Effector memory CD8-positive, alpha-beta T cell (primary cell): ENCODE measurements around the gene ZNF799.
"Not testable (repeated sequence)": the region's sequence is repeated elsewhere in the genome, so short reads cannot be mapped to it uniquely, and the experiment has no call there.

Experiments
- ATAC-seq: fragments of 150-1000 bp; cut with Tn5 transposase; replicated peaks from 2 replicates; pipeline ENCODE4 v1.10.0; 2021; ENCODE audit warnings: mild to moderate bottlenecking, moderate library complexity
- DNase-seq, 3 experiments: peaks; one replicate each; pipeline ENCODE4 v3.0.0; 2021
- H3K27ac Mint-ChIP-seq, 2 donors: one replicate each; pipeline ENCODE4 v1.8.0; 2022; ENCODE audit warnings: mild to moderate bottlenecking in 2 of 2, mixed read lengths in 2 of 2, moderate library complexity in 2 of 2
- H3K27me3 Mint-ChIP-seq, 2 donors: one replicate each; pipeline ENCODE4 v1.8.0; 2022; ENCODE audit warnings: mixed read lengths in 2 of 2
- H3K36me3 Mint-ChIP-seq: one replicate; pipeline ENCODE4 v1.8.0; 2022; ENCODE audit warnings: mild to moderate bottlenecking, moderate library complexity, mixed read lengths; ENCODE audit not compliant: insufficient read depth
- H3K4me1 Mint-ChIP-seq, 2 donors: one replicate each; pipeline ENCODE4 v1.8.0; 2022; ENCODE audit warnings: low read depth in 2 of 2, mixed read lengths in 2 of 2
- H3K4me3 Mint-ChIP-seq, 2 donors: one replicate each; pipeline ENCODE4 v1.8.0; 2022; ENCODE audit warnings: mild to moderate bottlenecking in 2 of 2, mixed read lengths in 2 of 2, moderate library complexity in 2 of 2
- H3K9me3 Mint-ChIP-seq, 2 donors: one replicate each; pipeline ENCODE4 v1.8.0; 2022; ENCODE audit warnings: mixed read lengths in 2 of 2

ZNF799 gene

GRCh38 chr19:12386365-12386764 is 14.7 kb downstream of the ZNF799 start:
- not testable (repeated sequence) for ATAC-seq, DNase-seq, H3K36me3 Mint-ChIP-seq, H3K4me3 Mint-ChIP-seq, H3K9me3 Mint-ChIP-seq, H3K4me1 Mint-ChIP-seq, H3K27me3 Mint-ChIP-seq, H3K27ac Mint-ChIP-seq

GRCh38 chr19:12380444-12380737 is 20.7 kb downstream of the ZNF799 start:
- Mint-ChIP-seq H3K9me3 (peaks cover 14 to 19% of the 10 kb centered on the region in 2 donors), H3K4me3 (no peak overlapping the region), H3K27ac (no peak overlapping the region), H3K27me3 (no peaks in the 10 kb centered on the region), H3K36me3 (no peaks in the 10 kb centered on the region), H3K4me1 (no peaks in the 10 kb centered on the region)
- no peak for ATAC-seq
- DNase-seq: no peak

- Mint-ChIP-seq H3K4me1 (no peaks in the 10 kb centered on the region), H3K36me3 (no peaks in the 10 kb centered on the region), H3K9me3 (peaks cover 14 to 19% of the 10 kb centered on the region in 2 donors), H3K4me3 (no peak overlapping the region), H3K27me3 (no peaks in the 10 kb centered on the region), H3K27ac (no peak overlapping the region)
- DNase-seq (no peak), ATAC-seq (no peak)
Measured at GRCh38 chr19:12379732-12380443, 21.2 kb downstream of the ZNF799 start.

- no peak for ATAC-seq
- H3K36me3 Mint-ChIP-seq: no peaks in the 10 kb centered on the region
- peaks cover 9 to 19% of the 10 kb centered on the region in 2 donors for H3K9me3 Mint-ChIP-seq
- H3K4me3 Mint-ChIP-seq: no peak overlapping the region
- DNase-seq: no peak
- H3K27me3 Mint-ChIP-seq: no peaks in the 10 kb centered on the region
- H3K27ac Mint-ChIP-seq: no peak overlapping the region
- no peaks in the 10 kb centered on the region for H3K4me1 Mint-ChIP-seq
Measured at GRCh38 chr19:12374026-12374425, 27.0 kb downstream of the ZNF799 start.

- peaks cover 4 to 22% of the 10 kb centered on the region in 2 donors for H3K27me3 Mint-ChIP-seq
- H3K27ac Mint-ChIP-seq: peak within 1 kb of the TSS; percentile 86 to 89
- peak within 1 kb of the TSS; percentile 92 to 95 for H3K4me3 Mint-ChIP-seq
- no peaks in the 10 kb centered on the region for H3K9me3 Mint-ChIP-seq
- ATAC-seq: peak; percentile 97
- H3K4me1 Mint-ChIP-seq: peaks cover 14 to 15% of the 10 kb centered on the region in 2 donors
- peak; percentile 54 to 60 (median 55) for DNase-seq
- no peaks in the 10 kb centered on the region for H3K36me3 Mint-ChIP-seq
Measured at GRCh38 chr19:12365236-12366162, 35.6 kb downstream of the ZNF799 start, which contains the start of gene ZNF442. ZNF442 (minus strand) TSS chr19:12365683; CDS start chr19:12363631, 2,052 bp downstream.

GRCh38 chr19:12364391-12365235 is 36.5 kb downstream of the ZNF799 start:
- H3K4me3 Mint-ChIP-seq: peak overlapping the region; percentile 92 to 95
- H3K4me1 Mint-ChIP-seq: peaks cover 14 to 15% of the 10 kb centered on the region in 2 donors
- no peaks in the 10 kb centered on the region for H3K36me3 Mint-ChIP-seq
- peaks cover 4 to 22% of the 10 kb centered on the region in 2 donors for H3K27me3 Mint-ChIP-seq
- no peaks in the 10 kb centered on the region for H3K9me3 Mint-ChIP-seq
- peak overlapping the region; percentile 86 to 89 for H3K27ac Mint-ChIP-seq
- ATAC-seq (no peak), DNase-seq (no peak)

- ATAC-seq, H3K27ac Mint-ChIP-seq: not testable (repeated sequence)
Measured at GRCh38 chr19:12362236-12362635, 38.8 kb downstream of the ZNF799 start.

GRCh38 chr19:12353375-12353774 is 47.7 kb downstream of the ZNF799 start:
- no peaks in the 10 kb centered on the region for H3K36me3 Mint-ChIP-seq
- no peak overlapping the region for H3K27ac Mint-ChIP-seq
- ATAC-seq (no peak), DNase-seq (no peak)
- no peaks in the 10 kb centered on the region for H3K27me3 Mint-ChIP-seq
- peaks cover 10 to 16% of the 10 kb centered on the region in 2 donors for H3K9me3 Mint-ChIP-seq
- no peaks in the 10 kb centered on the region for H3K4me1 Mint-ChIP-seq
- no peak overlapping the region for H3K4me3 Mint-ChIP-seq

More at GRCh38 chr19:12362236-12362635, 38.8 kb downstream of the ZNF799 start:
- not testable (repeated sequence) for DNase-seq, H3K9me3 Mint-ChIP-seq, H3K36me3 Mint-ChIP-seq, H3K4me3 Mint-ChIP-seq
- H3K27me3 Mint-ChIP-seq: peaks cover 4 to 22% of the 10 kb centered on the region in 2 donors
- peaks cover 14 to 17% of the 10 kb centered on the region in 2 donors for H3K4me1 Mint-ChIP-seq

- ATAC-seq: no peak
Measured at GRCh38 chr19:12350890-12351197, 50.2 kb downstream of the ZNF799 start.

GRCh38 chr19:12350185-12350889 is 50.7 kb downstream of the ZNF799 start:
- Mint-ChIP-seq H3K36me3 (no peaks in the 10 kb centered on the region), H3K27me3 (no peaks in the 10 kb centered on the region), H3K4me3 (no peak overlapping the region), H3K4me1 (no peaks in the 10 kb centered on the region), H3K9me3 (peaks cover 6 to 16% of the 10 kb centered on the region in 2 donors), H3K27ac (no peak overlapping the region)
- DNase-seq (no peak), ATAC-seq (no peak)

More at GRCh38 chr19:12350890-12351197, 50.2 kb downstream of the ZNF799 start:
- H3K27me3 Mint-ChIP-seq: no peaks in the 10 kb centered on the region
- no peak overlapping the region for H3K4me3 Mint-ChIP-seq
- peaks cover 7 to 16% of the 10 kb centered on the region in 2 donors for H3K9me3 Mint-ChIP-seq
- no peak overlapping the region for H3K27ac Mint-ChIP-seq
- H3K4me1 Mint-ChIP-seq: no peaks in the 10 kb centered on the region
- H3K36me3 Mint-ChIP-seq: no peaks in the 10 kb centered on the region
- DNase-seq: no peak

GRCh38 chr19:12346896-12347295 is 54.2 kb downstream of the ZNF799 start:
- Mint-ChIP-seq H3K4me3 (no peak overlapping the region), H3K27ac (no peak overlapping the region), H3K4me1 (no peaks in the 10 kb centered on the region), H3K36me3 (no peaks in the 10 kb centered on the region), H3K9me3 (peaks cover 0 to 3% of the 10 kb centered on the region in 2 donors), H3K27me3 (no peaks in the 10 kb centered on the region)
- DNase-seq: peak in 1 of 3 experiments; percentile 8
- peak; percentile 54 for ATAC-seq

- DNase-seq (no peak), ATAC-seq (no peak)
- Mint-ChIP-seq H3K9me3 (no peaks in the 10 kb centered on the region), H3K36me3 (no peaks in the 10 kb centered on the region), H3K4me3 (no peak overlapping the region), H3K27me3 (no peaks in the 10 kb centered on the region), H3K27ac (no peak overlapping the region), H3K4me1 (no peaks in the 10 kb centered on the region)
Measured at GRCh38 chr19:12345197-12345596, 55.9 kb downstream of the ZNF799 start.
